Psoas muscle (tissue), 8 donors: ENCODE data around the gene ZHX3. TPM values are rescaled to one million over a fixed set of nuclear protein-coding genes. Genes with fewer than 3 reads are reported as not detected.

Experiments used
- ATAC-seq, 4 donors: fragments of 200-7000 bp; cut with Tn5 transposase; one replicate each; pipeline ENCODE4 v1.9.1; 2020; ENCODE audit warnings: moderate library complexity in 3 of 4, mild to moderate bottlenecking in 2 of 4
- DNase-seq, 2 donors: peaks; one replicate each; pipeline ENCODE4 v3.0.0-alpha.2; 2020
- H3K27ac ChIP-seq: fragments of 200-600 bp; one replicate; pipeline ENCODE4 v1.8.0; 2022
- H3K27me3 ChIP-seq, 3 donors: fragments of 200-600 bp in 1 of 3; one replicate each; pipeline versions ENCODE4 v1.6.1 to v1.8.0; 2013 to 2022; ENCODE audit warnings: low read length in 2 of 3, mild to moderate bottlenecking in 2 of 3, moderate library complexity in 1 of 3; ENCODE audit not compliant: insufficient read depth in 3 of 3
- H3K36me3 ChIP-seq, 2 donors: fragments of 200-600 bp in 1 of 2; one replicate each; pipeline versions ENCODE4 v1.6.1 to v1.8.0; 2013 to 2022; ENCODE audit warnings: low read depth in 1 of 2, mild to moderate bottlenecking in 1 of 2, moderate library complexity in 1 of 2; ENCODE audit not compliant: insufficient read depth in 1 of 2
- H3K4me1 ChIP-seq: fragments of 200-600 bp; one replicate; pipeline ENCODE4 v1.8.0; 2022
- H3K4me3 ChIP-seq: fragments of 200-600 bp; one replicate; pipeline ENCODE4 v1.8.0; 2022; ENCODE audit warnings: mild to moderate bottlenecking
- H3K9me3 ChIP-seq: fragments of 200-600 bp; one replicate; pipeline ENCODE4 v1.8.0; 2022
- CTCF ChIP-seq: fragments of 200-600 bp; IDR thresholded peaks from one replicate; pipeline ENCODE4 v1.8.0; 2022; ENCODE audit warnings: antibody characterized with exemption
- WGBS, 3 donors: extraction: QIAGEN DNeasy Blood & Tissue Kit; methylation state at CpG; one replicate each; pipeline versions ENCODE4 v1.1.6 to v1.1.7; 2013; 5-methylcytosine and 5-hydroxymethylcytosine counted together
- intact Hi-C, 2 donors: fragments of 100-400 bp; cut with DNase I; formaldehyde crosslinking; loops; one replicate each; pipeline versions ENCODE4 v1.11.0 to v1.14.2; 2022
- polyA plus RNA-seq, 3 donors: library from polyadenylated mRNA; stranded (reverse); fragments of 200-250 nt; gene quantifications; one replicate each; pipeline ENCODE4 v1.2.3, GENCODE V29; 2013
- total RNA-seq, 4 donors: library from RNA; stranded (reverse); fragmentation: NEBNext Ultra II Directional in 2 of 4; extraction: Animal tissue kit (Norgen Biotek cat#: 25700) in 2 of 4; gene quantifications; one replicate each; pipeline versions ENCODE4 v1.2.1 to v1.2.4, GENCODE V29; 2021 to 2023
- donor health status: healthy with polysubstance abuse.
- donor health status: DM: no; HTN: no; CAD: no; lungs with moderate emphysema.
- donor health status: Bipolar disorder and iron deficiency.
- donor health status: healthy.
- donor health status: DM: yes; HTN: yes; CAD: no.
- donor health status: DM: no; HTN: no; CAD: no.
- donor health status: DM: no; HTN: no; CAD: no.
- donor health status: DM: yes; HTN: yes; CAD: no.

Gene ZHX3
- total and polyA plus RNA-seq, 7 donors, result 7.0 to 47.7 (median 39.6) TPM

- Histone ChIP-seq H3K27ac (no peak overlapping the region), H3K27me3 (no peaks in the 10 kb centered on the region), H3K36me3 (peaks cover 0 to 32% of the 10 kb centered on the region in 2 donors), H3K4me1 (peaks cover 48% of the 10 kb centered on the region), H3K4me3 (no peak overlapping the region), H3K9me3 (no peaks in the 10 kb centered on the region)
- ATAC-seq (no peak), DNase-seq (no peak)
- intact Hi-C loops, result loop anchor here in 1 of 2 donors (5.0 kb wide), 1 partner anchor 47 kb away; no protein-coding TSS in a partner anchor
- 90 to 96% (median 94%) methylated on average over 6 of the region's 6 CpGs for WGBS, 3 donors
- TF ChIP-seq CTCF, result no peak
Measured at GRCh38 chr20:41180599-41181333, 136.8 kb downstream of the ZHX3 start.

DNA sequence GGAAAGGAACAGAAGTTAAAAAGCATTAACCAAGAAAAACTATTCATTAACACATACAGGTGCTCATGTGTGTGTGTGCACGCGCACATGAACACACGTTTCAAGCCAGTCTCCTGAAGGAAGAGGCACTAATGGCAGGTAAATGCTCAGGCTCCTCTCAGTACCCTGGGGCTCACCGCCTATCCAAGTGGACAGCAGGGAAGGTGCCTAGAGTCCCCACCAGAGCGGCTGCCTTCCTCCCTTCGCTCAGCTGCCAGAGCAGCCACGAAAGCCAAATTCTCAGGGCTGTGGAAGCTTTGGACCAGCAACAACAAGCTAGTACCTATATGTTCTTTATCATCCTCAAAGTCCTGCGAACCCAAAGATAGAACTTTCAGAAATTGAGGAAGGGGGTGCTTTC, 137.6 kb downstream of the ZHX3 start:
- TF ChIP-seq CTCF, result no peak
- H3K4me1 ChIP-seq, result peaks cover 48% of the 10 kb centered on the region
- no peak overlapping the region for H3K27ac ChIP-seq
- peaks cover 0 to 37% of the 10 kb centered on the region in 2 donors for H3K36me3 ChIP-seq
- H3K27me3 ChIP-seq, result no peaks in the 10 kb centered on the region
- no peak overlapping the region for H3K4me3 ChIP-seq
- DNase-seq, result no peak
- 90 to 98% (median 96%) methylated on average over 8 of the region's 8 CpGs for WGBS, 3 donors
- intact Hi-C loops, result loop anchor here in 1 of 2 donors (5.0 kb wide), 1 partner anchor 47 kb away; no protein-coding TSS in a partner anchor
- no peak for ATAC-seq
- H3K9me3 ChIP-seq, result no peaks in the 10 kb centered on the region

- DNase-seq, result no peak
- Histone ChIP-seq H3K27me3 (no peaks in the 10 kb centered on the region), H3K27ac (peak overlapping the region; percentile 71), H3K4me1 (peaks cover 53% of the 10 kb centered on the region), H3K36me3 (peaks cover 0 to 39% of the 10 kb centered on the region in 2 donors), H3K9me3 (no peaks in the 10 kb centered on the region), H3K4me3 (no peak overlapping the region)
- 40 to 53% (median 45%) methylated on average over 8 of the region's 8 CpGs for WGBS, 3 donors
- TF ChIP-seq CTCF, result no peak
- intact Hi-C loops, result no loop called here
- ATAC-seq, result peak in 2 of 4 donors; percentile 14 to 22
Measured at GRCh38 chr20:41178904-41179432, 138.6 kb downstream of the ZHX3 start.

- no peak for ATAC-seq
- Histone ChIP-seq H3K27ac (peak overlapping the region; percentile 71), H3K36me3 (peaks cover 0 to 41% of the 10 kb centered on the region in 2 donors), H3K4me3 (no peak overlapping the region), H3K4me1 (peaks cover 58% of the 10 kb centered on the region), H3K27me3 (no peaks in the 10 kb centered on the region), H3K9me3 (no peaks in the 10 kb centered on the region)
- intact Hi-C loops, result no loop called here
- DNase-seq, result no peak
- 53 to 66% (median 56%) methylated on average over 6 of the region's 6 CpGs for WGBS, 3 donors
- no peak for TF ChIP-seq CTCF
Measured at GRCh38 chr20:41178495-41178894, 139.0 kb downstream of the ZHX3 start.
